ENCODE measurements around the gene NLRP6. TPM values are rescaled to one million over a fixed set of nuclear protein-coding genes. Genes with fewer than 3 reads are reported as not detected.
A peak's percentile ranks its signal among the peaks of the same experiment; 100 is the strongest.
"Not testable (repeated sequence)": the region's sequence is repeated elsewhere in the genome, so short reads cannot be mapped to it uniquely, and the experiment has no call there.

Gene NLRP6
- polyA plus RNA-seq, 2 of the 4 experiments (the other 2 are of a cell fraction): 0.03 TPM; not detected in 1

GRCh38 chr11:236774-237767, 41.1 kb upstream of the NLRP6 start, which contains the start of gene PSMD13:
Gene PSMD13, plus strand, starts transcription at chr11:236976. Its CDS starts 74 bp downstream, at chr11:237050.
- Histone ChIP-seq H3K4me2 (peak within 1 kb of the TSS; percentile 99), H3K9me3 (no peaks in the 10 kb centered on the region), H3K4me3 (peak within 1 kb of the TSS; percentile 91), H3K27ac (peak within 1 kb of the TSS; percentile 95 to 96), H3K4me1 (peaks cover 17% of the 10 kb centered on the region; the same call in 2 of the 3 replicates)
- ATAC-seq: peak; percentile 93 to 97
- CTCF ChIA-PET: interaction anchor here (0.6 to 2.0 kb wide), 6 partner anchors 14 to 211 kb away, joined by 3 to 17 read pairs (median 3); no protein-coding TSS in a partner anchor
- TF ChIP-seq HOXA7 (CRISPR knock-in tag; IDR thresholded peaks at IDR 0.05) (0 out of 2 replicates have a peak, but pooled peaks have one; percentile 17), ZFP36 (IDR thresholded peaks at IDR 0.05; ENCODE audit: borderline replicate concordance, partially characterized antibody) (no peak), CBX2 (IDR thresholded peaks at IDR 0.05; ENCODE audit: borderline replicate concordance, low read depth) (no peak), FOSB (CRISPR knock-in tag; IDR thresholded peaks at IDR 0.05) (0 out of 2 replicates have a peak, but pooled peaks have one; percentile 28), GATA3 (IDR thresholded peaks at IDR 0.05; ENCODE audit: borderline replicate concordance) (no peak), PHF8 (IDR thresholded peaks at IDR 0.05; ENCODE audit: borderline replicate concordance, low read depth) (peak; percentile 55), KDM5A (IDR thresholded peaks at IDR 0.05) (peak; percentile 72), PBX3 (IDR thresholded peaks at IDR 0.05) (no peak), MAZ (IDR thresholded peaks at IDR 0.05; ENCODE audit: borderline replicate concordance, low read depth, low read length) (no peak), ELK1 (IDR thresholded peaks at IDR 0.05; ENCODE audit: low read depth, low read length) (no peak), POLR2A (IDR thresholded peaks at IDR 0.05; ENCODE audit: low read length) (peak; percentile 52), TP53 (CRISPR knock-in tag; IDR thresholded peaks at IDR 0.05) (no peak), RARB (CRISPR knock-in tag; IDR thresholded peaks at IDR 0.05) (no peak), KDM1A (IDR thresholded peaks at IDR 0.05; ENCODE audit: low read depth) (no peak), SMC3 (IDR thresholded peaks at IDR 0.05) (no peak), NR3C1 (IDR thresholded peaks at IDR 0.05) (no peak), HEYL (CRISPR knock-in tag; IDR thresholded peaks at IDR 0.05) (no peak), NFE2L2 (conservative IDR thresholded peaks at IDR 0.05; ENCODE audit: low read length) (no peak), JUN (IDR thresholded peaks at IDR 0.05) (peak; percentile 9 to 40; a peak in 3 of 5 replicates), BHLHE40 (IDR thresholded peaks at IDR 0.05; ENCODE audit: low read depth, low read length) (no peak), CBX8 (IDR thresholded peaks at IDR 0.05) (no peak), POLR2AphosphoS2 (conservative IDR thresholded peaks at IDR 0.05; ENCODE audit: low read length) (no peak), ZC3H11A (IDR thresholded peaks at IDR 0.05) (no peak)
- TF ChIP-seq, protein P1, sequence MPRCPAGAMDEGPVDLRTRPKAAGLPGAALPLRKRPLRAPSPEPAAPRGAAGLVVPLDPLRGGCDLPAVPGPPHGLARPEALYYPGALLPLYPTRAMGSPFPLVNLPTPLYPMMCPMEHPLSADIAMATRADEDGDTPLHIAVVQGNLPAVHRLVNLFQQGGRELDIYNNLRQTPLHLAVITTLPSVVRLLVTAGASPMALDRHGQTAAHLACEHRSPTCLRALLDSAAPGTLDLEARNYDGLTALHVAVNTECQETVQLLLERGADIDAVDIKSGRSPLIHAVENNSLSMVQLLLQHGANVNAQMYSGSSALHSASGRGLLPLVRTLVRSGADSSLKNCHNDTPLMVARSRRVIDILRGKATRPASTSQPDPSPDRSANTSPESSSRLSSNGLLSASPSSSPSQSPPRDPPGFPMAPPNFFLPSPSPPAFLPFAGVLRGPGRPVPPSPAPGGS (IDR thresholded peaks at IDR 0.05): peak; percentile 25; the same call in 1 of the 3 replicates
- TF ChIP-seq, protein P2, sequence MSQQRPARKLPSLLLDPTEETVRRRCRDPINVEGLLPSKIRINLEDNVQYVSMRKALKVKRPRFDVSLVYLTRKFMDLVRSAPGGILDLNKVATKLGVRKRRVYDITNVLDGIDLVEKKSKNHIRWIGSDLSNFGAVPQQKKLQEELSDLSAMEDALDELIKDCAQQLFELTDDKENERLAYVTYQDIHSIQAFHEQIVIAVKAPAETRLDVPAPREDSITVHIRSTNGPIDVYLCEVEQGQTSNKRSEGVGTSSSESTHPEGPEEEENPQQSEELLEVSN (IDR thresholded peaks at IDR 0.05; ENCODE audit: borderline replicate concordance, low read depth): 0 out of 2 replicates have a peak, but pooled peaks have one; percentile 61
- TF ChIP-seq, protein P3, sequence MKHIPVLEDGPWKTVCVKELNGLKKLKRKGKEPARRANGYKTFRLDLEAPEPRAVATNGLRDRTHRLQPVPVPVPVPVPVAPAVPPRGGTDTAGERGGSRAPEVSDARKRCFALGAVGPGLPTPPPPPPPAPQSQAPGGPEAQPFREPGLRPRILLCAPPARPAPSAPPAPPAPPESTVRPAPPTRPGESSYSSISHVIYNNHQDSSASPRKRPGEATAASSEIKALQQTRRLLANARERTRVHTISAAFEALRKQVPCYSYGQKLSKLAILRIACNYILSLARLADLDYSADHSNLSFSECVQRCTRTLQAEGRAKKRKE (CRISPR knock-in tag; IDR thresholded peaks at IDR 0.05; ENCODE audit: low read depth): no peak
- peak; percentile 77 to 93 for DNase-seq (ENCODE audit: low read depth in 1 of 2, low spot score in 1 of 2)
- POLR2A ChIA-PET: interaction anchor here (0.6 to 2.3 kb wide), 5 partner anchors 13 to 275 kb away, joined by 3 to 8 read pairs (median 4); partner anchors contain the start of genes BET1L and RIC8A
- WGBS (ENCODE audit: missing lambda C conversion rate): 6% methylated on average over 22 of the region's 62 CpGs
- no peak for FAIRE-seq

DNA sequence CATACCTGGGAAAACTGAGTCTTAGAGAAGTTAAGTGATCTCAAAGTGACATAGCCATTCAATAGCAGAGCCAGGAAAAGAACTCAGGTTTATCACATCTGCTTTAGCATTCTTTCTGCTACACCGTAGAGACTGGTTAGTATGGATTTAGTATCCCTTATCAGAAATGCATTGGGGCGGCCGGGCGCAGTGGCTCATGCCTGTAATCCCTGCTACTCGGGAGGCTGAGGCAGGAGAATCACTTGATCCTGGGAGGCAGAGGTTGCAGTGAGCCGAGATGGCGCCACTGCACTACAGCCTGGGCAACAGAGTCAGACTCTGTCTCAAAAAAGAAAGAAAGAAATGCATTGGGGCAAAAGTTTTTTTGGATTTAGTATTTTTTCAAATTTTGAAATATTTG, 39.9 kb upstream of the NLRP6 start:
- ATAC-seq: not testable (repeated sequence)

More for the DNA sequence above, 39.9 kb upstream of the NLRP6 start:
- DNase-seq (ENCODE audit: low read depth in 1 of 2, low spot score in 1 of 2); FAIRE-seq; H3K27ac ChIP-seq; H3K9me3 ChIP-seq; H3K4me3 ChIP-seq: not testable (repeated sequence)
- POLR2A ChIA-PET: interaction anchor here (2.3 kb wide), 1 partner anchor 31 kb away, joined by 8 read pairs; the partner anchor contains the start of genes BET1L and RIC8A
- Histone ChIP-seq H3K4me2 (peak overlapping the region; percentile 99), H3K4me1 (peaks cover 17% of the 10 kb centered on the region; the same call in 2 of the 3 replicates)
- 87% methylated on average over 7 of the region's 7 CpGs for WGBS (ENCODE audit: missing lambda C conversion rate)
- CTCF ChIA-PET: interaction anchor here (1.4 to 4.8 kb wide), 3 partner anchors 13 to 209 kb away, joined by 7 to 40 read pairs (median 17); no protein-coding TSS in a partner anchor

Data from A549 (cell line).